Suprapubic skin (tissue), 3 donors: ENCODE measurements around the gene NME3.

Experiments used
- CTCF ChIP-seq, 2 donors: fragments of 200-600 bp in 1 of 2; fragments of 450-650 bp in 1 of 2; sonication (generic) in 1 of 2; IDR thresholded peaks; one replicate each; pipeline ENCODE4 v1.5.1; 2016 to 2019; ENCODE audit warnings: antibody characterized with exemption in 2 of 2, mild to moderate bottlenecking in 1 of 2, moderate library complexity in 1 of 2
- EP300 ChIP-seq: sonication (generic); formaldehyde crosslinking; IDR thresholded peaks from one replicate; pipeline ENCODE4 v1.6.1; 2017; ENCODE audit warnings: antibody characterized with exemption
- POLR2A ChIP-seq, 2 donors: fragments of 450-650 bp; IDR thresholded peaks; one replicate each; pipeline ENCODE4 v1.6.1; 2017; ENCODE audit warnings: antibody characterized with exemption in 2 of 2, mild to moderate bottlenecking in 2 of 2, moderate library complexity in 2 of 2

GRCh38 chr16:1820096-1820945 lies 49.0 kb upstream of the NME3 start:
- TF ChIP-seq CTCF (IDR thresholded peaks at IDR 0.05), result no peak
- no peak for TF ChIP-seq POLR2A (IDR thresholded peaks at IDR 0.05)
- no peak for TF ChIP-seq EP300
